HepG2 (cell line): ENCODE results near the gene GLS2. TPM values are rescaled to one million over a fixed set of nuclear protein-coding genes. Genes with fewer than 3 reads are reported as not detected.

ENCODE experiments used
- EEA1 ChIP-seq: sonication (generic); formaldehyde crosslinking; IDR thresholded peaks from 2 replicates; pipeline ENCODE4 v1.5.1; 2020; ENCODE audit warnings: mild to moderate bottlenecking, missing genetic modification reagents, borderline replicate concordance
- ETV5 ChIP-seq: IDR thresholded peaks from 2 replicates; pipeline ENCODE4 v1.6.1; 2018; ENCODE audit warnings: missing biosample characterization, missing genetic modification reagents, inconsistent platforms, borderline replicate concordance
- HOXA9 ChIP-seq: sonication (generic); formaldehyde crosslinking; IDR thresholded peaks from 2 replicates; pipeline ENCODE4 v1.8.1; 2022; ENCODE audit warnings: missing genetic modification reagents, mild to moderate bottlenecking, moderate library complexity, borderline replicate concordance
- JDP2 ChIP-seq: sonication (generic); formaldehyde crosslinking; IDR thresholded peaks from 2 replicates; pipeline ENCODE4 v1.8.1; 2022; ENCODE audit warnings: missing genetic modification reagents, borderline replicate concordance
- MED1 ChIP-seq: sonication (generic); formaldehyde crosslinking; IDR thresholded peaks from 2 replicates; pipeline ENCODE4 v1.4.0; 2020; ENCODE audit warnings: missing genetic modification reagents
- PHF8 ChIP-seq: sonication (generic); formaldehyde crosslinking; IDR thresholded peaks from 2 replicates; pipeline ENCODE4 v1.5.0; 2020; ENCODE audit warnings: missing genetic modification reagents
- REXO4 ChIP-seq: sonication (generic); formaldehyde crosslinking; IDR thresholded peaks from 2 replicates; pipeline ENCODE4 v1.8.0; 2022; ENCODE audit warnings: missing genetic modification reagents, mild to moderate bottlenecking, borderline replicate concordance
- SAP130 ChIP-seq: IDR thresholded peaks from 2 replicates; pipeline ENCODE4 v1.6.1; 2016; ENCODE audit warnings: low read depth
- SOX6 ChIP-seq, 2 experiments: fragments of 450-650 bp in 1 of 2; sonication (generic) in 1 of 2; formaldehyde crosslinking in 1 of 2; IDR thresholded peaks; 2 replicates each; pipeline versions ENCODE4 v1.4.0 to v1.6.1; 2017 to 2020; ENCODE audit warnings: antibody characterized with exemption in 1 of 2, mild to moderate bottlenecking in 1 of 2, missing genetic modification reagents in 1 of 2
- SPEN ChIP-seq: sonication (generic); formaldehyde crosslinking; IDR thresholded peaks from 2 replicates; pipeline ENCODE4 v1.5.1; 2020; ENCODE audit warnings: low read depth, mild to moderate bottlenecking, missing genetic modification reagents
- ZBTB42 ChIP-seq: sonication (generic); formaldehyde crosslinking; IDR thresholded peaks from 2 replicates; pipeline ENCODE4 v1.5.0; 2020; ENCODE audit warnings: mild to moderate bottlenecking, missing genetic modification reagents
- ZNF136 ChIP-seq: sonication (generic); formaldehyde crosslinking; IDR thresholded peaks from 2 replicates; pipeline ENCODE4 v1.8.1; 2022; ENCODE audit warnings: low read depth, mild to moderate bottlenecking, moderate library complexity, missing genetic modification reagents
- ZNF232 ChIP-seq: sonication (generic); formaldehyde crosslinking; IDR thresholded peaks from 2 replicates; pipeline ENCODE4 v1.4.0; 2020; ENCODE audit warnings: missing genetic modification reagents, borderline replicate concordance
- ZNF337 ChIP-seq: sonication (generic); formaldehyde crosslinking; IDR thresholded peaks from 2 replicates; pipeline ENCODE4 v1.5.1; 2020; ENCODE audit warnings: missing genetic modification reagents, low read depth, mild to moderate bottlenecking, borderline replicate concordance
- ZNF562 ChIP-seq: sonication (generic); formaldehyde crosslinking; IDR thresholded peaks from 2 replicates; pipeline ENCODE4 v1.8.0; 2022; ENCODE audit warnings: missing genetic modification reagents, borderline replicate concordance
- ZNF619 ChIP-seq: sonication (generic); formaldehyde crosslinking; IDR thresholded peaks from 2 replicates; pipeline ENCODE4 v1.4.0; 2020; ENCODE audit warnings: mild to moderate bottlenecking, missing genetic modification reagents
- ZNF839 ChIP-seq: sonication (generic); formaldehyde crosslinking; IDR thresholded peaks from 2 replicates; pipeline ENCODE4 v1.4.0; 2020; ENCODE audit warnings: missing genetic modification reagents, mild to moderate bottlenecking, borderline replicate concordance
- ZZZ3 ChIP-seq: sonication (generic); formaldehyde crosslinking; IDR thresholded peaks from 2 replicates; pipeline ENCODE4 v1.4.0; 2020; ENCODE audit warnings: missing genetic modification reagents, mild to moderate bottlenecking, borderline replicate concordance
- polyA plus RNA-seq, 8 experiments: library from polyadenylated mRNA; depleted of rRNA in 3 of 8; stranded (reverse) in 7 of 8; unstranded in 1 of 8; fragments of >200 nt; fragmentation: Illumina TruSeq in 4 of 8; extraction: Trizol in 4 of 8; gene quantifications; 2 replicates each; pipeline versions ENCODE4 v1.2.1 to v1.2.3, GENCODE V29; 2011 to 2016; ENCODE audit warnings: low read depth in 4 of 8, missing spikeins in 1 of 8, mixed read lengths in 1 of 8; ENCODE audit not compliant: insufficient read depth in 1 of 8
- total RNA-seq, 5 experiments: library from RNA; depleted of rRNA; stranded (reverse); fragments of >200 nt; fragmentation: Illumina TruSeq; extraction: Trizol; gene quantifications; 2 replicates each; pipeline ENCODE4 v1.2.3, GENCODE V29; 2016; ENCODE audit warnings: low read depth in 1 of 5
- TF ChIP-seq, protein P1 (sequence below): IDR thresholded peaks from 2 replicates; pipeline ENCODE4 v1.6.1; 2016; ENCODE audit warnings: low read depth, missing genetic modification reagents, missing compliant biosample characterization
- TF ChIP-seq, protein P2 (sequence below): sonication (generic); formaldehyde crosslinking; IDR thresholded peaks from 2 replicates; pipeline ENCODE4 v1.5.0; 2020; ENCODE audit warnings: missing genetic modification reagents
- TF ChIP-seq, protein P3 (sequence below): sonication (generic); formaldehyde crosslinking; IDR thresholded peaks from 2 replicates; pipeline ENCODE4 v1.4.0; 2020; ENCODE audit warnings: missing genetic modification reagents, mild to moderate bottlenecking, borderline replicate concordance

Gene GLS2
- total and polyA plus RNA-seq, 2 of the 13 experiments (the other 11 are each of a cell fraction or from before 2014, with no cell fraction given) = 8.6 to 12.2 TPM

DNA sequence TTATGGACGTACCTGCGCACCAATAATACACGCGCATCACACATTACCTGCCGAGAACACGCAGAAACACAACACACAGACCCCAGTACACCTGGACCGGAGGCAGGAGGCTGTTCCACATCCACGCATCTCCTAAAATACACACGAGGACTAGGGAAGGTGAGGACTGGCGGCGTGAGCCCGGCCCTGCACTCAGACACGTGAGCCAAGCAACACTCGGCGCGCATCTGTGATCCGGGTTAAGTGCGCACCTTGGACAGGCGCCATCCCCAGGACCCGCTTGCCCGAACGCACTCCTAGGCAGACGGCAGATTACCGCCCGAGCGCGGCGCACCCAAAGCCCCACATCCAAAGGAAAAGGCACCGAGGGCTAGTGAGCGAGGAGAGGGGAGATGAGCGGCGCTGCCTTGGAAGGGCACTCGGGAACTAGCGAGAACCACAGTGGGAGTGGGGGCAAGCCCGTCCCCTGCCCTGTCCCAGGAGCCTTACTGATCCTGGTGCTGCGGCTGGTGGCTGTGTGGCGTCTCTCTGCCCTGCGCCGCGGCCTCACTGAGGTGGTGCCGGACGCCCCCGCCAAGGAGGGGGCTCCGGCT, 417 bp downstream of the GLS2 start (continued):
- TF ChIP-seq REXO4 (no peak), SOX6 (IDR thresholded peaks at IDR 0.05) (no peak), SOX6 (CRISPR knock-in tag; IDR thresholded peaks at IDR 0.05) (no peak), HOXA9 (CRISPR knock-in tag) (no peak), ZNF839 (peak; percentile 77), MED1 (CRISPR knock-in tag) (0 out of 2 replicates have a peak, but pooled peaks have one; percentile 15), ZNF562 (CRISPR knock-in tag) (no peak), ETV5 (no peak), ZNF136 (CRISPR knock-in tag) (peak; percentile 70; the same call in 1 of the 2 replicates), JDP2 (CRISPR knock-in tag) (no peak; the same call in 1 of the 2 replicates), ZNF337 (CRISPR knock-in tag) (no peak), SPEN (CRISPR knock-in tag) (peak; percentile 31; the same call in 1 of the 2 replicates), SAP130 (CRISPR knock-in tag) (peak; percentile 47), ZBTB42 (CRISPR knock-in tag) (no peak), EEA1 (CRISPR knock-in tag) (no peak), ZNF232 (CRISPR knock-in tag) (no peak), ZNF619 (CRISPR knock-in tag) (peak; percentile 88), ZZZ3 (CRISPR knock-in tag) (no peak), PHF8 (CRISPR knock-in tag) (no peak; the same call in 1 of the 2 replicates)
- TF ChIP-seq, protein P1, sequence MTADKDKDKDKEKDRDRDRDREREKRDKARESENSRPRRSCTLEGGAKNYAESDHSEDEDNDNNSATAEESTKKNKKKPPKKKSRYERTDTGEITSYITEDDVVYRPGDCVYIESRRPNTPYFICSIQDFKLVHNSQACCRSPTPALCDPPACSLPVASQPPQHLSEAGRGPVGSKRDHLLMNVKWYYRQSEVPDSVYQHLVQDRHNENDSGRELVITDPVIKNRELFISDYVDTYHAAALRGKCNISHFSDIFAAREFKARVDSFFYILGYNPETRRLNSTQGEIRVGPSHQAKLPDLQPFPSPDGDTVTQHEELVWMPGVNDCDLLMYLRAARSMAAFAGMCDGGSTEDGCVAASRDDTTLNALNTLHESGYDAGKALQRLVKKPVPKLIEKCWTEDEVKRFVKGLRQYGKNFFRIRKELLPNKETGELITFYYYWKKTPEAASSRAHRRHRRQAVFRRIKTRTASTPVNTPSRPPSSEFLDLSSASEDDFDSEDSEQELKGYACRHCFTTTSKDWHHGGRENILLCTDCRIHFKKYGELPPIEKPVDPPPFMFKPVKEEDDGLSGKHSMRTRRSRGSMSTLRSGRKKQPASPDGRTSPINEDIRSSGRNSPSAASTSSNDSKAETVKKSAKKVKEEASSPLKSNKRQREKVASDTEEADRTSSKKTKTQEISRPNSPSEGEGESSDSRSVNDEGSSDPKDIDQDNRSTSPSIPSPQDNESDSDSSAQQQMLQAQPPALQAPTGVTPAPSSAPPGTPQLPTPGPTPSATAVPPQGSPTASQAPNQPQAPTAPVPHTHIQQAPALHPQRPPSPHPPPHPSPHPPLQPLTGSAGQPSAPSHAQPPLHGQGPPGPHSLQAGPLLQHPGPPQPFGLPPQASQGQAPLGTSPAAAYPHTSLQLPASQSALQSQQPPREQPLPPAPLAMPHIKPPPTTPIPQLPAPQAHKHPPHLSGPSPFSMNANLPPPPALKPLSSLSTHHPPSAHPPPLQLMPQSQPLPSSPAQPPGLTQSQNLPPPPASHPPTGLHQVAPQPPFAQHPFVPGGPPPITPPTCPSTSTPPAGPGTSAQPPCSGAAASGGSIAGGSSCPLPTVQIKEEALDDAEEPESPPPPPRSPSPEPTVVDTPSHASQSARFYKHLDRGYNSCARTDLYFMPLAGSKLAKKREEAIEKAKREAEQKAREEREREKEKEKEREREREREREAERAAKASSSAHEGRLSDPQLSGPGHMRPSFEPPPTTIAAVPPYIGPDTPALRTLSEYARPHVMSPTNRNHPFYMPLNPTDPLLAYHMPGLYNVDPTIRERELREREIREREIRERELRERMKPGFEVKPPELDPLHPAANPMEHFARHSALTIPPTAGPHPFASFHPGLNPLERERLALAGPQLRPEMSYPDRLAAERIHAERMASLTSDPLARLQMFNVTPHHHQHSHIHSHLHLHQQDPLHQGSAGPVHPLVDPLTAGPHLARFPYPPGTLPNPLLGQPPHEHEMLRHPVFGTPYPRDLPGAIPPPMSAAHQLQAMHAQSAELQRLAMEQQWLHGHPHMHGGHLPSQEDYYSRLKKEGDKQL = no peak
- TF ChIP-seq, protein P2, sequence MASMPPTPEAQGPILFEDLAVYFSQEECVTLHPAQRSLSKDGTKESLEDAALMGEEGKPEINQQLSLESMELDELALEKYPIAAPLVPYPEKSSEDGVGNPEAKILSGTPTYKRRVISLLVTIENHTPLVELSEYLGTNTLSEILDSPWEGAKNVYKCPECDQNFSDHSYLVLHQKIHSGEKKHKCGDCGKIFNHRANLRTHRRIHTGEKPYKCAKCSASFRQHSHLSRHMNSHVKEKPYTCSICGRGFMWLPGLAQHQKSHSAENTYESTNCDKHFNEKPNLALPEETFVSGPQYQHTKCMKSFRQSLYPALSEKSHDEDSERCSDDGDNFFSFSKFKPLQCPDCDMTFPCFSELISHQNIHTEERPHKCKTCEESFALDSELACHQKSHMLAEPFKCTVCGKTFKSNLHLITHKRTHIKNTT (CRISPR knock-in tag) = no peak
- TF ChIP-seq, protein P3, sequence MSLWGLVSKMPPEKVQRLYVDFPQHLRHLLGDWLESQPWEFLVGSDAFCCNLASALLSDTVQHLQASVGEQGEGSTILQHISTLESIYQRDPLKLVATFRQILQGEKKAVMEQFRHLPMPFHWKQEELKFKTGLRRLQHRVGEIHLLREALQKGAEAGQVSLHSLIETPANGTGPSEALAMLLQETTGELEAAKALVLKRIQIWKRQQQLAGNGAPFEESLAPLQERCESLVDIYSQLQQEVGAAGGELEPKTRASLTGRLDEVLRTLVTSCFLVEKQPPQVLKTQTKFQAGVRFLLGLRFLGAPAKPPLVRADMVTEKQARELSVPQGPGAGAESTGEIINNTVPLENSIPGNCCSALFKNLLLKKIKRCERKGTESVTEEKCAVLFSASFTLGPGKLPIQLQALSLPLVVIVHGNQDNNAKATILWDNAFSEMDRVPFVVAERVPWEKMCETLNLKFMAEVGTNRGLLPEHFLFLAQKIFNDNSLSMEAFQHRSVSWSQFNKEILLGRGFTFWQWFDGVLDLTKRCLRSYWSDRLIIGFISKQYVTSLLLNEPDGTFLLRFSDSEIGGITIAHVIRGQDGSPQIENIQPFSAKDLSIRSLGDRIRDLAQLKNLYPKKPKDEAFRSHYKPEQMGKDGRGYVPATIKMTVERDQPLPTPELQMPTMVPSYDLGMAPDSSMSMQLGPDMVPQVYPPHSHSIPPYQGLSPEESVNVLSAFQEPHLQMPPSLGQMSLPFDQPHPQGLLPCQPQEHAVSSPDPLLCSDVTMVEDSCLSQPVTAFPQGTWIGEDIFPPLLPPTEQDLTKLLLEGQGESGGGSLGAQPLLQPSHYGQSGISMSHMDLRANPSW (CRISPR knock-in tag) = 0 out of 2 replicates have a peak, but pooled peaks have one; percentile 20
